Calu3 (cell line): ENCODE data around the gene DEGS2. TPM values are rescaled to one million over a fixed set of nuclear protein-coding genes. Genes with fewer than 3 reads are reported as not detected.
A peak's percentile ranks its signal among the peaks of the same experiment; 100 is the strongest.

Experiments
- BruUV-seq: library from RNA; stranded (reverse); fragments of 400-500 nt; replicated peaks from 2 replicates; lab custom pipeline; 2021; lab: Mats Ljungman, UMichigan
- CTCF ChIA-PET: fragments of 300-600 bp; sonication (Branson Sonifier 250); formaldehyde crosslinking; loops from one replicate; lab custom pipeline; 2022; ENCODE audit warnings: antibody characterized with exemption; lab: Charles Lee
- DNase-seq: peaks from one replicate; pipeline ENCODE4 v3.0.0; 2022
- H3K27ac Mint-ChIP-seq: one replicate; pipeline ENCODE4 v1.8.0; 2022; ENCODE audit warnings: mixed read lengths; ENCODE audit not compliant: unreplicated experiment
- H3K27me3 Mint-ChIP-seq: one replicate; pipeline ENCODE4 v1.8.0; 2022; ENCODE audit warnings: mixed read lengths; ENCODE audit not compliant: unreplicated experiment
- H3K36me3 Mint-ChIP-seq: one replicate; pipeline ENCODE4 v1.8.0; 2022; ENCODE audit warnings: mild to moderate bottlenecking, moderate library complexity, mixed read lengths; ENCODE audit not compliant: insufficient read depth, unreplicated experiment
- H3K4me1 Mint-ChIP-seq: one replicate; pipeline ENCODE4 v1.8.0; 2022; ENCODE audit warnings: mild to moderate bottlenecking, low read depth, mixed read lengths; ENCODE audit not compliant: unreplicated experiment
- H3K4me3 Mint-ChIP-seq: one replicate; pipeline ENCODE4 v1.8.0; 2022; ENCODE audit warnings: mild to moderate bottlenecking, low read depth, moderate library complexity, mixed read lengths; ENCODE audit not compliant: unreplicated experiment
- H3K9me3 Mint-ChIP-seq: one replicate; pipeline ENCODE4 v1.8.0; 2022; ENCODE audit warnings: low read depth, mixed read lengths; ENCODE audit not compliant: unreplicated experiment
- intact Hi-C: fragments of 100-400 bp; cut with micrococcal nuclease; formaldehyde crosslinking; loops from one replicate; pipeline ENCODE4 v1.10.0; 2022; ENCODE audit not compliant: unreplicated experiment
- total RNA-seq: library from RNA; stranded (reverse); gene quantifications from 2 replicates; pipeline ENCODE4 v1.2.3, GENCODE V29; 2022
- TF ChIP-seq, protein P1 (sequence below): fragments of 200-600 bp; IDR thresholded peaks from one replicate; pipeline ENCODE4 v1.8.0; 2022; ENCODE audit warnings: antibody characterized with exemption; ENCODE audit not compliant: unreplicated experiment

DEGS2 gene
- total RNA-seq, 1 experiment from 2014 or later: 2.5 TPM

DNA sequence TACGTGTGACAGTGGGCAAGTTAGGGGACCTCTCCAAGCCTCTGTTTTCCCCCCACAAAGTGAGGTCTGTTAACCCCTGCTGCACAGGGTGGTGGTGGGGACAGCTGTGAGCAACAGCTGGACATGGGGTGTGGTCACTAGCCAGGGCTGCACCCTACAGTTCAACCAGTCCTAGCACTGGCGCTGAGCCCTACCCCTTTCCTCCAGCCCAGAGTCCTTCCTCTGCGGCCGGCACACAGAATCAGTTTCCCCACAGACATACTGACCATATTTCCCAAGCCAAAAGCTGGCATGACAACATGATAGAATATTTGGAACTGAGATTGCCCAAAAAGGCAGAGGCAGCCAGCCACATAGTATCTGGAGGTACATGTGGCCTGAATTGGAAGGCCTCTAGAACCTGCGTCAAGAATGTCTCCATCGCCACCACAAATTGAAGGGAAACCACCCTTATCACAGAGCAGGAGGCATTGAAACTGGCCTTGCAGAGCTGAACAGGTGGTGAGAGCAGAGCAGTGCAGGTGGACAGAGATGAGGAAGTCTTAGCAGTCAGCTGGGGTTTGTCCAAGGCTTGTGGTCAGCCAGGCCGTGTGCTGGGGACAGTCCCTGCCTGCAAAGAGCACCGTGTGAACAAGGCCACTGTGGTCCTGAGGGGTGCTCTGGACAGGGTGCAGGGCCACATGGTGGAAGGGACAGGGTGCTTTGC, 21.2 kb downstream of the DEGS2 start:
- no peak overlapping the region for H3K27ac Mint-ChIP-seq
- H3K9me3 Mint-ChIP-seq: no peaks in the 10 kb centered on the region
- CTCF ChIA-PET: interaction anchor here (0.6 to 1.4 kb wide), 3 partner anchors 13 to 21 kb away, joined by 3 read pairs; partner anchors contain the start of gene DEGS2
- no peaks in the 10 kb centered on the region for H3K36me3 Mint-ChIP-seq
- DNase-seq: peak; percentile 46
- TF ChIP-seq, protein P1, sequence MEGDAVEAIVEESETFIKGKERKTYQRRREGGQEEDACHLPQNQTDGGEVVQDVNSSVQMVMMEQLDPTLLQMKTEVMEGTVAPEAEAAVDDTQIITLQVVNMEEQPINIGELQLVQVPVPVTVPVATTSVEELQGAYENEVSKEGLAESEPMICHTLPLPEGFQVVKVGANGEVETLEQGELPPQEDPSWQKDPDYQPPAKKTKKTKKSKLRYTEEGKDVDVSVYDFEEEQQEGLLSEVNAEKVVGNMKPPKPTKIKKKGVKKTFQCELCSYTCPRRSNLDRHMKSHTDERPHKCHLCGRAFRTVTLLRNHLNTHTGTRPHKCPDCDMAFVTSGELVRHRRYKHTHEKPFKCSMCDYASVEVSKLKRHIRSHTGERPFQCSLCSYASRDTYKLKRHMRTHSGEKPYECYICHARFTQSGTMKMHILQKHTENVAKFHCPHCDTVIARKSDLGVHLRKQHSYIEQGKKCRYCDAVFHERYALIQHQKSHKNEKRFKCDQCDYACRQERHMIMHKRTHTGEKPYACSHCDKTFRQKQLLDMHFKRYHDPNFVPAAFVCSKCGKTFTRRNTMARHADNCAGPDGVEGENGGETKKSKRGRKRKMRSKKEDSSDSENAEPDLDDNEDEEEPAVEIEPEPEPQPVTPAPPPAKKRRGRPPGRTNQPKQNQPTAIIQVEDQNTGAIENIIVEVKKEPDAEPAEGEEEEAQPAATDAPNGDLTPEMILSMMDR: no peak
- BruUV-seq: no TSS peak
- H3K27me3 Mint-ChIP-seq: no peaks in the 10 kb centered on the region
- H3K4me1 Mint-ChIP-seq: peaks cover 46% of the 10 kb centered on the region
- H3K4me3 Mint-ChIP-seq: no peak overlapping the region
- intact Hi-C loops: no loop called here

- no peaks in the 10 kb centered on the region for H3K9me3 Mint-ChIP-seq
- H3K4me1 Mint-ChIP-seq: peaks cover 35% of the 10 kb centered on the region
- TF ChIP-seq, protein P1: no peak
- no peaks in the 10 kb centered on the region for H3K27me3 Mint-ChIP-seq
- no peaks in the 10 kb centered on the region for H3K36me3 Mint-ChIP-seq
- intact Hi-C loops: no loop called here
- H3K4me3 Mint-ChIP-seq: no peak overlapping the region
- BruUV-seq: no TSS peak
- H3K27ac Mint-ChIP-seq: no peak overlapping the region
- DNase-seq: no peak
- CTCF ChIA-PET: no interaction called here
These were observed 22.3 kb downstream of the DEGS2 start for GRCh38 chr14:100137173-100137572.

DNA sequence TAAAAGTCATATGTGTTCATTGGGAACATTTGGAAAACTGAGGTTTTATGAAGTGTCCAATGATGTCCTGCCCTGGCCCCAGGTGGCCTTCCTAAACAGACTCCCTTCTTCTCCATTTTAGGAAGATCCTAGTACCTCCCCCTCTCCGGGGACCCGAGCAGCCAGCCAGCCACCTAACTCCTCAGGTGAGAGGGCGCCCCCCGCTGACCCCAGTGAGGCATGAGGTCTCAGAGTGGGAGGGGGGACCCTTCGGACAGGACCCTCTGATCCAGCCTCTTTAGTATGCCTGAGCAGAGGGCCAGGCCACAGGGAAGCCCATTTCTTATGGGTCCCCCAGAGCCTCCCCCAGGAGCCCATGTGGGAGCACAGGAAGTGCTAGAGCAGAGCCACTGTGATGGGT, 23.7 kb downstream of the DEGS2 start:
- intact Hi-C loops: no loop called here
- H3K27ac Mint-ChIP-seq: no peak overlapping the region
- no TSS peak for BruUV-seq
- no peaks in the 10 kb centered on the region for H3K9me3 Mint-ChIP-seq
- TF ChIP-seq, protein P1: no peak
- no peak overlapping the region for H3K4me3 Mint-ChIP-seq
- H3K36me3 Mint-ChIP-seq: no peaks in the 10 kb centered on the region
- peaks cover 38% of the 10 kb centered on the region for H3K4me1 Mint-ChIP-seq
- CTCF ChIA-PET: no interaction called here
- DNase-seq: no peak
- no peaks in the 10 kb centered on the region for H3K27me3 Mint-ChIP-seq

- H3K4me3 Mint-ChIP-seq: no peak overlapping the region
These were observed 24.4 kb downstream of the DEGS2 start for GRCh38 chr14:100135073-100135472.

More at GRCh38 chr14:100135073-100135472, 24.4 kb downstream of the DEGS2 start:
- Mint-ChIP-seq H3K4me1 (peaks cover 42% of the 10 kb centered on the region), H3K36me3 (no peaks in the 10 kb centered on the region), H3K27me3 (no peaks in the 10 kb centered on the region), H3K27ac (no peak overlapping the region), H3K9me3 (no peaks in the 10 kb centered on the region)
- CTCF ChIA-PET: no interaction called here
- TF ChIP-seq, protein P1: no peak
- intact Hi-C loops: no loop called here
- BruUV-seq: no TSS peak
- no peak for DNase-seq
